K562 (cell line): Measurements from ENCODE around the gene RAD52. TPM values are rescaled to one million over a fixed set of nuclear protein-coding genes. Genes with fewer than 3 reads are reported as not detected.

Experiments
- ATAC-seq: fragments of 200-7000 bp; cut with Tn5 transposase; 3 replicates; pipeline ENCODE4 v1.9.1; 2020; ENCODE audit warnings: moderate library complexity
- BruUV-seq: library from RNA; stranded (reverse); fragments of 400-500 nt; replicated peaks from 2 replicates; lab custom pipeline; 2021; lab: Mats Ljungman, UMichigan
- CTCF ChIA-PET: fragments of 300-600 bp; formaldehyde crosslinking; extraction: SDS; loops from one replicate; lab custom pipeline; 2021; ENCODE audit warnings: low intra/inter-chr PET ratio; lab: Yijun Ruan, JAX
- POLR2A ChIA-PET: fragments of 300-600, 350-650 bp; sonication (Branson Sonifier 250); formaldehyde crosslinking; extraction: SDS; loops from one replicate; lab custom pipeline; 2021; ENCODE audit warnings: antibody characterized with exemption, inconsistent platforms; lab: Yijun Ruan, JAX
- DNase-seq, 4 experiments: peaks; one replicate each; pipeline versions ENCODE4 v3.0.0 to v3.0.0-alpha.2; 2011 to 2018; ENCODE audit warnings: low spot score in 3 of 4, mixed read lengths in 3 of 4; ENCODE audit errors: extremely low read depth in 1 of 4
- FAIRE-seq: peaks from 2 replicates; lab custom pipeline; 2011; peaks lifted over from hg19 to GRCh38; lab: Jason Lieb, UNC
- H2AFZ ChIP-seq: 2 replicates; pipeline ENCODE4 v1.6.0; 2011; ENCODE audit warnings: low read depth, low read length, control low read depth, inconsistent platforms
- H3K27ac ChIP-seq: fragments of 200-600 bp; 3 replicates; pipeline ENCODE4 v1.8.0; 2011; ENCODE audit warnings: low read depth, mild to moderate bottlenecking, control low read depth, inconsistent platforms, low read length, moderate library complexity, mixed read lengths; ENCODE audit errors: extremely low read depth
- H3K27me3 ChIP-seq, 2 experiments: fragments of 300-600 bp in 1 of 2; 2 replicates in 1 of 2; 3 replicates in 1 of 2; pipeline versions ENCODE4 v1.6.0 to v1.8.0; 2011; ENCODE audit warnings: inconsistent platforms in 2 of 2, low read length in 2 of 2, mild to moderate bottlenecking in 1 of 2, mixed read lengths in 1 of 2, moderate library complexity in 1 of 2; ENCODE audit not compliant: control insufficient read depth in 2 of 2, insufficient read depth in 2 of 2
- H3K36me3 ChIP-seq: fragments of 300-600 bp; 3 replicates; pipeline ENCODE4 v1.8.0; 2011; ENCODE audit warnings: mild to moderate bottlenecking, low read length, inconsistent platforms; ENCODE audit not compliant: control insufficient read depth, insufficient read depth
- H3K4me1 ChIP-seq, 2 experiments: fragments of 200-600 bp in 1 of 2; replicated peaks in 1 of 2; 2 replicates in 1 of 2; 3 replicates in 1 of 2; pipeline versions ENCODE4 v1.5.1 to v1.8.0; 2011; ENCODE audit warnings: inconsistent platforms in 2 of 2, low read length in 2 of 2, mild to moderate bottlenecking in 1 of 2, mixed read lengths in 1 of 2, moderate library complexity in 1 of 2; ENCODE audit not compliant: control insufficient read depth in 2 of 2, insufficient read depth in 2 of 2
- H3K4me2 ChIP-seq: 2 replicates; pipeline ENCODE4 v1.6.1; 2011; ENCODE audit warnings: low read length, control low read depth, inconsistent platforms, mixed read lengths; ENCODE audit not compliant: insufficient read depth
- H3K4me3 ChIP-seq: fragments of 200-600 bp; sonication (generic), shearing (Covaris generic); 2 replicates; pipeline ENCODE4 v1.5.1; 2016; ENCODE audit warnings: control low read depth, inconsistent platforms
- H3K79me2 ChIP-seq: fragments of 200-600 bp; 3 replicates; pipeline ENCODE4 v1.8.0; 2011; ENCODE audit warnings: low read length, inconsistent platforms; ENCODE audit not compliant: control insufficient read depth, insufficient read depth
- H3K9ac ChIP-seq, 2 experiments: 2 replicates each; pipeline versions ENCODE4 v1.6.0 to v1.6.1; 2011; ENCODE audit warnings: low read depth in 2 of 2, low read length in 2 of 2, control low read depth in 1 of 2, inconsistent platforms in 1 of 2, mild to moderate bottlenecking in 1 of 2, mixed read lengths in 1 of 2; ENCODE audit not compliant: insufficient read depth in 1 of 2
- H3K9me1 ChIP-seq: one replicate; pipeline ENCODE4 v1.6.0; 2011; ENCODE audit warnings: inconsistent platforms, mild to moderate bottlenecking, low read length, moderate library complexity; ENCODE audit not compliant: control insufficient read depth, insufficient read depth
- H3K9me3 ChIP-seq: replicated peaks from 2 replicates; pipeline ENCODE4 v1.5.1; 2011; ENCODE audit warnings: low read depth, low read length, inconsistent platforms; ENCODE audit not compliant: control insufficient read depth, insufficient read depth
- H4K20me1 ChIP-seq: replicated peaks from 2 replicates; pipeline ENCODE4 v1.6.1; 2011; ENCODE audit warnings: low read length, inconsistent platforms, mixed read lengths; ENCODE audit not compliant: control insufficient read depth, insufficient read depth
- DDX20 ChIP-seq: fragments of 450-650 bp; IDR thresholded peaks from 2 replicates; pipeline ENCODE4 v1.6.1; 2016; ENCODE audit warnings: missing genetic modification characterization, low read depth, mild to moderate bottlenecking, missing compliant biosample characterization, moderate library complexity
- HCFC1 ChIP-seq: IDR thresholded peaks from 2 replicates; pipeline ENCODE4 v1.6.1; 2012; ENCODE audit warnings: low read depth, low read length, improper control_type of control experiment
- HEY1 ChIP-seq: fragments of 250-450 bp; sonication (Bioruptor Pico); IDR thresholded peaks from 2 replicates; pipeline ENCODE4 v1.5.0; 2020; ENCODE audit warnings: mild to moderate bottlenecking, moderate library complexity, borderline replicate concordance
- KLF16 ChIP-seq: IDR thresholded peaks from 2 replicates; pipeline ENCODE4 v1.6.1; 2016; ENCODE audit warnings: antibody characterized with exemption
- RBM14 ChIP-seq: fragments of 200-400 bp; formaldehyde crosslinking; IDR thresholded peaks from 2 replicates; pipeline ENCODE4 v1.6.1; 2018; ENCODE audit warnings: low read depth, mild to moderate bottlenecking, low read length, moderate library complexity, borderline replicate concordance; ENCODE audit not compliant: insufficient read depth
- ZNF239 ChIP-seq: fragments of 250-450 bp; sonication (Bioruptor Pico); IDR thresholded peaks from 2 replicates; pipeline ENCODE4 v1.4.0; 2020; ENCODE audit warnings: mild to moderate bottlenecking
- ZNF316 ChIP-seq: fragments of 450-650 bp; IDR thresholded peaks from 2 replicates; pipeline ENCODE4 v1.6.1; 2016
- ZNF41 ChIP-seq: fragments of 250-450 bp; sonication (Bioruptor Pico); conservative IDR thresholded peaks from 2 replicates; pipeline ENCODE4 v1.4.0; 2020; ENCODE audit warnings: mild to moderate bottlenecking
- ZNF551 ChIP-seq: fragments of 250-450 bp; sonication (Bioruptor Pico); IDR thresholded peaks from 2 replicates; pipeline ENCODE4 v1.5.0; 2021; ENCODE audit warnings: mild to moderate bottlenecking, moderate library complexity
- ZNF583 ChIP-seq: fragments of 250-450 bp; sonication (Bioruptor Pico); IDR thresholded peaks from 2 replicates; pipeline ENCODE4 v1.4.0; 2020
- ZNF589 ChIP-seq: fragments of 200-800 bp; sonication (Bioruptor generic); IDR thresholded peaks from 2 replicates; pipeline ENCODE4 v1.6.1; 2016; ENCODE audit warnings: low read depth, missing genetic modification characterization, missing compliant biosample characterization
- WGBS: fragments of 100-300 bp; shearing (Covaris generic); methylation state at CpG from one replicate; pipeline ENCODE4 v1.1.6; 2016; ENCODE audit warnings: low coverage, mixed read lengths; ENCODE audit not compliant: insufficient coverage; ENCODE audit errors: missing lambda C conversion rate; 5-methylcytosine and 5-hydroxymethylcytosine counted together
- in situ Hi-C: fragments of 300-500 bp; cut with MboI; formaldehyde crosslinking; loops from 4 replicates; pipeline ENCODE4 v1.15.0; 2018; ENCODE audit warnings: inconsistent platforms, mixed read lengths
- intact Hi-C: fragments of 100-400 bp; cut with micrococcal nuclease; formaldehyde crosslinking; loops from 2 replicates; pipeline ENCODE4 v1.14.2; 2022
- polyA plus RNA-seq, 8 experiments: library from polyadenylated mRNA; depleted of rRNA in 4 of 8; stranded (reverse) in 5 of 8; unstranded in 3 of 8; fragments of >200 nt; fragmentation: Nextera tagmentation in 2 of 8; fragmentation: Illumina TruSeq in 1 of 8; extraction: Ambion mirVana in 2 of 8; extraction: Trizol in 1 of 8; gene quantifications; 2 replicates each; pipeline versions ENCODE4 v1.2.1 to v1.2.3, GENCODE V29; 2011 to 2014; ENCODE audit warnings: inconsistent platforms in 1 of 8, missing spikeins in 1 of 8
- total RNA-seq, 7 experiments: library from RNA; depleted of rRNA in 6 of 7; stranded (reverse); fragments of >200 nt in 6 of 7; fragmentation: Illumina TruSeq in 2 of 7; extraction: Trizol in 2 of 7; gene quantifications; 2 replicates each; pipeline versions ENCODE4 v1.2.1 to v1.2.3, GENCODE V29; 2011 to 2021; ENCODE audit warnings: low replicate concordance in 1 of 7
- TF ChIP-seq, protein P1 (sequence below): sonication (generic); formaldehyde crosslinking; IDR thresholded peaks from 2 replicates; pipeline ENCODE4 v1.8.0; 2022; ENCODE audit warnings: mild to moderate bottlenecking, missing genetic modification reagents
- TF ChIP-seq, protein P2 (sequence below): fragments of 250-450 bp; sonication (Bioruptor Pico); IDR thresholded peaks from 2 replicates; pipeline ENCODE4 v1.6.1; 2021; ENCODE audit warnings: mild to moderate bottlenecking
- TF ChIP-seq, protein P3 (sequence below): fragments of 450-650 bp; IDR thresholded peaks from 2 replicates; pipeline ENCODE4 v1.6.1; 2017; ENCODE audit warnings: mild to moderate bottlenecking, moderate library complexity

RAD52 gene
- total and polyA plus RNA-seq, 9 of the 15 experiments (the other 6 are each of a cell fraction or from before 2014, with no cell fraction given) = 1.3 to 15.9 (median 9.3) TPM

DNA sequence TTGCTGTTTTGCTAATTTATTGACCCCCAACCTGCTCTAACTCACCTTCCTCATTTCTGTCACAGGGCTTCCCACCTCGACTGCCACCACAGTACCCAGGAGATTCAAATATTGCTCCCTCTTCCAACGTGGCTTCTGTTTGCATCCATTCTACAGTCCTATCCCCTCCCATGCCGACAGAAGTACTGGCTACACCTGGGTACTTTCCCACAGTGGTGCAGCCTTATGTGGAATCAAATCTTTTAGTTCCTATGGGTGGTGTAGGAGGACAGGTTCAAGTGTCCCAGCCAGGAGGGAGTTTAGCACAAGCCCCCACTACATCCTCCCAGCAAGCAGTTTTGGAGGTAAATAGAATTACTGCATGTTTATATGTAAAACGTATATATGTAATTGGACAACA is 68.8 kb downstream of the RAD52 start:
- Histone ChIP-seq H3K79me2 (no peaks in the 10 kb centered on the region), H3K4me1 (no peaks in the 10 kb centered on the region), H3K9me3 (no peaks in the 10 kb centered on the region), H3K4me3 (no peak overlapping the region), H3K9ac (no peak overlapping the region), H3K9me1 (no peaks in the 10 kb centered on the region), H2AFZ (no peak overlapping the region), H3K27me3 (no peaks in the 10 kb centered on the region), H3K27ac (no peak overlapping the region), H4K20me1 (no peaks in the 10 kb centered on the region), H3K36me3 (peaks cover 85% of the 10 kb centered on the region), H3K4me2 (no peak overlapping the region)
- intact Hi-C loops (no loop called here), in situ Hi-C loops (no loop called here)
- FAIRE-seq (no peak), DNase-seq (no peak), ATAC-seq (no peak)
- 79% methylated on average over 3 of the region's 4 CpGs for WGBS
- ChIA-PET POLR2A (no interaction called here), CTCF (no interaction called here)
- BruUV-seq = no TSS peak
- TF ChIP-seq ZNF551 (CRISPR knock-in tag) (no peak), KLF16 (no peak), DDX20 (no peak), HEY1 (no peak), RBM14 (no peak), ZNF41 (CRISPR knock-in tag) (no peak), ZNF589 (CRISPR knock-in tag) (no peak), HCFC1 (no peak), ZNF316 (no peak), ZNF239 (CRISPR knock-in tag) (no peak), ZNF583 (CRISPR knock-in tag) (no peak)
- TF ChIP-seq, protein P1, sequence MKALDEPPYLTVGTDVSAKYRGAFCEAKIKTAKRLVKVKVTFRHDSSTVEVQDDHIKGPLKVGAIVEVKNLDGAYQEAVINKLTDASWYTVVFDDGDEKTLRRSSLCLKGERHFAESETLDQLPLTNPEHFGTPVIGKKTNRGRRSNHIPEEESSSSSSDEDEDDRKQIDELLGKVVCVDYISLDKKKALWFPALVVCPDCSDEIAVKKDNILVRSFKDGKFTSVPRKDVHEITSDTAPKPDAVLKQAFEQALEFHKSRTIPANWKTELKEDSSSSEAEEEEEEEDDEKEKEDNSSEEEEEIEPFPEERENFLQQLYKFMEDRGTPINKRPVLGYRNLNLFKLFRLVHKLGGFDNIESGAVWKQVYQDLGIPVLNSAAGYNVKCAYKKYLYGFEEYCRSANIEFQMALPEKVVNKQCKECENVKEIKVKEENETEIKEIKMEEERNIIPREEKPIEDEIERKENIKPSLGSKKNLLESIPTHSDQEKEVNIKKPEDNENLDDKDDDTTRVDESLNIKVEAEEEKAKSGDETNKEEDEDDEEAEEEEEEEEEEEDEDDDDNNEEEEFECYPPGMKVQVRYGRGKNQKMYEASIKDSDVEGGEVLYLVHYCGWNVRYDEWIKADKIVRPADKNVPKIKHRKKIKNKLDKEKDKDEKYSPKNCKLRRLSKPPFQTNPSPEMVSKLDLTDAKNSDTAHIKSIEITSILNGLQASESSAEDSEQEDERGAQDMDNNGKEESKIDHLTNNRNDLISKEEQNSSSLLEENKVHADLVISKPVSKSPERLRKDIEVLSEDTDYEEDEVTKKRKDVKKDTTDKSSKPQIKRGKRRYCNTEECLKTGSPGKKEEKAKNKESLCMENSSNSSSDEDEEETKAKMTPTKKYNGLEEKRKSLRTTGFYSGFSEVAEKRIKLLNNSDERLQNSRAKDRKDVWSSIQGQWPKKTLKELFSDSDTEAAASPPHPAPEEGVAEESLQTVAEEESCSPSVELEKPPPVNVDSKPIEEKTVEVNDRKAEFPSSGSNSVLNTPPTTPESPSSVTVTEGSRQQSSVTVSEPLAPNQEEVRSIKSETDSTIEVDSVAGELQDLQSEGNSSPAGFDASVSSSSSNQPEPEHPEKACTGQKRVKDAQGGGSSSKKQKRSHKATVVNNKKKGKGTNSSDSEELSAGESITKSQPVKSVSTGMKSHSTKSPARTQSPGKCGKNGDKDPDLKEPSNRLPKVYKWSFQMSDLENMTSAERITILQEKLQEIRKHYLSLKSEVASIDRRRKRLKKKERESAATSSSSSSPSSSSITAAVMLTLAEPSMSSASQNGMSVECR = no peak
- TF ChIP-seq, protein P2, sequence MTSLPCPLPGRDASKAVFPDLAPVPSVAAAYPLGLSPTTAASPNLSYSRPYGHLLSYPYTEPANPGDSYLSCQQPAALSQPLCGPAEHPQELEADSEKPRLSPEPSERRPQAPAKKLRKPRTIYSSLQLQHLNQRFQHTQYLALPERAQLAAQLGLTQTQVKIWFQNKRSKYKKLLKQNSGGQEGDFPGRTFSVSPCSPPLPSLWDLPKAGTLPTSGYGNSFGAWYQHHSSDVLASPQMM = no peak
- TF ChIP-seq, protein P3, sequence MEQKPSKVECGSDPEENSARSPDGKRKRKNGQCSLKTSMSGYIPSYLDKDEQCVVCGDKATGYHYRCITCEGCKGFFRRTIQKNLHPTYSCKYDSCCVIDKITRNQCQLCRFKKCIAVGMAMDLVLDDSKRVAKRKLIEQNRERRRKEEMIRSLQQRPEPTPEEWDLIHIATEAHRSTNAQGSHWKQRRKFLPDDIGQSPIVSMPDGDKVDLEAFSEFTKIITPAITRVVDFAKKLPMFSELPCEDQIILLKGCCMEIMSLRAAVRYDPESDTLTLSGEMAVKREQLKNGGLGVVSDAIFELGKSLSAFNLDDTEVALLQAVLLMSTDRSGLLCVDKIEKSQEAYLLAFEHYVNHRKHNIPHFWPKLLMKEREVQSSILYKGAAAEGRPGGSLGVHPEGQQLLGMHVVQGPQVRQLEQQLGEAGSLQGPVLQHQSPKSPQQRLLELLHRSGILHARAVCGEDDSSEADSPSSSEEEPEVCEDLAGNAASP = no peak
